Choroid plexus epithelial cell (primary cell): Measurements from ENCODE around the gene FLRT2.

Experiments
- DNase-seq: peaks from one replicate; pipeline ENCODE4 v3.0.0-alpha.2; 2010; ENCODE audit warnings: low read depth
- H3K4me3 ChIP-seq: 2 replicates; pipeline ENCODE4 v1.5.1; 2011; ENCODE audit warnings: low read depth, mild to moderate bottlenecking, control low read depth, low read length, moderate library complexity
- TF ChIP-seq, protein P1 (sequence below): conservative IDR thresholded peaks from 2 replicates; pipeline ENCODE4 v1.5.1; 2011; ENCODE audit warnings: low read depth, mild to moderate bottlenecking, control low read depth, inconsistent platforms, low read length, moderate library complexity

Gene FLRT2

DNA sequence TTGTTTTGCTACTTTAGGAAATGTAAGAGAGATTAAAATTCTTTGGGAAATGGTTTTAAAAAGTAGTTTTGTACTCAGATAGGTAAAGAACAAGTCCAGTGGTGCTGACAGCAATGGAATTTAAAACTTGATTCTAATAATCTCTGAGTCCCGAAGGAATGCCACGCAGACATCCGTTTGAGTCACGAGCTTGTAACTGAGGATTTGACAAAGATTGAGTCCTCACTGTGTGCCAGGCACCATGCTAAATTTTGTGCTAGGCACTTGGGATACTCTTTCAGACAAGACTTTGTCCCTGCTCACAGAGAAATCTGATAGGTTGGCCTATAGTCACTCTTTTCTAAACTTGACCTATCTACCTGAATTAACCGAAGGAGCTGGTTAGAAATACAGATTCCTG is 12.7 kb downstream of the FLRT2 start:
- no peak overlapping the region for H3K4me3 ChIP-seq
- DNase-seq: peak; percentile 44
- TF ChIP-seq, protein P1, sequence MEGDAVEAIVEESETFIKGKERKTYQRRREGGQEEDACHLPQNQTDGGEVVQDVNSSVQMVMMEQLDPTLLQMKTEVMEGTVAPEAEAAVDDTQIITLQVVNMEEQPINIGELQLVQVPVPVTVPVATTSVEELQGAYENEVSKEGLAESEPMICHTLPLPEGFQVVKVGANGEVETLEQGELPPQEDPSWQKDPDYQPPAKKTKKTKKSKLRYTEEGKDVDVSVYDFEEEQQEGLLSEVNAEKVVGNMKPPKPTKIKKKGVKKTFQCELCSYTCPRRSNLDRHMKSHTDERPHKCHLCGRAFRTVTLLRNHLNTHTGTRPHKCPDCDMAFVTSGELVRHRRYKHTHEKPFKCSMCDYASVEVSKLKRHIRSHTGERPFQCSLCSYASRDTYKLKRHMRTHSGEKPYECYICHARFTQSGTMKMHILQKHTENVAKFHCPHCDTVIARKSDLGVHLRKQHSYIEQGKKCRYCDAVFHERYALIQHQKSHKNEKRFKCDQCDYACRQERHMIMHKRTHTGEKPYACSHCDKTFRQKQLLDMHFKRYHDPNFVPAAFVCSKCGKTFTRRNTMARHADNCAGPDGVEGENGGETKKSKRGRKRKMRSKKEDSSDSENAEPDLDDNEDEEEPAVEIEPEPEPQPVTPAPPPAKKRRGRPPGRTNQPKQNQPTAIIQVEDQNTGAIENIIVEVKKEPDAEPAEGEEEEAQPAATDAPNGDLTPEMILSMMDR: no peak

DNA sequence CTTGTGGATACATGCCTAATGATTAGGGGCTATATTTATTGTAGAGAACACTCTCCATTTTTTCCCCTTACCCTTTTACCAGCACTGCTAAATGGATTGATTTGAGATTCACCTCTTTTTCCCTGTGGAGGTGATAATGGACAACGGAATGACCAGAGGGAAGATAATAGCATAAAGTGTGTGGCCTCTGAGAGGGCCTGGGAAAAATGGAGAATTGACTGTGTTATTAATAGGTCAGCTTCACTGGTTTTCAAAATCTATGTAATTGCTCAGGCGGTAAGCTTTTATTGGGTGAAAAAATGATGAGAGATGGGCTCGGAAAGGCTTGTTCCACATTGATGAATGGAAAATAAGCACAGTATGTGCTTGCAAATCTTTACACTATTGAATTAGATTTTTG is 15.8 kb downstream of the FLRT2 start:
- H3K4me3 ChIP-seq: no peak overlapping the region
- TF ChIP-seq, protein P1: no peak
- no peak for DNase-seq

DNA sequence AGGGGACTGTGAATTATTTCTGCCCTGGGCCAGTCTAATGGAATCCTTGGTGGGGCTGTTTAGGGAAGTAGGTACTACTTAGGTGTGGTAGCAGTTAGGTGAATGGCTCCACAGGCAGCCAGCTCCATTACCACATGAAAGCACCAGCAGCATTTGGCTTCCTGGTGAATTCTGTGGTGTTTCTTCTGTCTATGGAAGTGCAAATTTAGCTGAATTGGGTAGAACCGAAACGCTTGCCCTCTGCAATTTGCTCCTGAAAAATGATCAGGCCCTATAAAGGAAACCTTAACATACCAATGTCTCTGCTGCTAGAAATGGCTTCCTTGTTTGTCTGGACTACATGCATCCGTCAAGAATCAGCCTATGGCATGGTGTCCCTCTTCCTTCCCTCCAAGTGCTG is 16.4 kb downstream of the FLRT2 start:
- DNase-seq: no peak
- TF ChIP-seq, protein P1: no peak
- H3K4me3 ChIP-seq: no peak overlapping the region

DNA sequence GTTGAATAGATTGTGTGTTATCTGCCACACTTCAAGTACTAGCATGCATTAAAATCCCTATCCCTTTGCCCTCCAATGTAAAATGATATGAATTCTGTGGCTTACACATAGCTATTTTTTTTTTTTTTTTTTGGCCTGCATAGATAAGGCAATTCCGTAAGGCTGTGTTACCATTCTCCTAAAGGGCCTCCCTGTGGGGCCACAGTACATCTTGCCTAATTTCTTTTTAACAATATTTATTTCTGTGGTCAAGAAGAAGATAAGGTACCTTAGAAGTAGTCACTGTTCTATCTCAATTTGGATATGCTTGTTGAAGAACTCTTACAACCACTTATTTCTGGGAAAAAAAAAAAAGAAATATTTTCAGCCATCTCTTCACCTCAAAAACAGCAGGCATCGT is 19.8 kb downstream of the FLRT2 start:
- TF ChIP-seq, protein P1: no peak
- DNase-seq: peak; percentile 75
- H3K4me3 ChIP-seq: no peak overlapping the region

DNA sequence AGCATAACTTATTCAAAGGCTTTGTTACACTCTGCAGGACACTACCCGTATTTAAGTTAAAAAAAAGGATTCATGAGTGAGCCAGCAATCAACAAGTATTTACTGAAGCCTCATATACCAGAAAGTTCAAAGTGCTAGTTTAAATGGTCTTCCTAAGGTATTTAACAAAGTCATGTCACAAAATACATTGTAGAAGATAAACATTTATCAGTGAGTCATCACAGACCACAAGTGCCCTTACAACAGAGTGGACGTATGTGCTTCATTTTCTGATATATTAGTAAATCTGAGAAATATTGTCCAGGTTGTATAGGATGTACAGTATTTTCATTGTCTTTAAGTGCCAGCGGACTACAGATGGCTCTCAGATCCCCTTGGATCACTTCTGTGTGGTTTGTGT is 24.2 kb downstream of the FLRT2 start:
- H3K4me3 ChIP-seq: no peak overlapping the region
- TF ChIP-seq, protein P1: no peak
- DNase-seq: peak; percentile 39

DNA sequence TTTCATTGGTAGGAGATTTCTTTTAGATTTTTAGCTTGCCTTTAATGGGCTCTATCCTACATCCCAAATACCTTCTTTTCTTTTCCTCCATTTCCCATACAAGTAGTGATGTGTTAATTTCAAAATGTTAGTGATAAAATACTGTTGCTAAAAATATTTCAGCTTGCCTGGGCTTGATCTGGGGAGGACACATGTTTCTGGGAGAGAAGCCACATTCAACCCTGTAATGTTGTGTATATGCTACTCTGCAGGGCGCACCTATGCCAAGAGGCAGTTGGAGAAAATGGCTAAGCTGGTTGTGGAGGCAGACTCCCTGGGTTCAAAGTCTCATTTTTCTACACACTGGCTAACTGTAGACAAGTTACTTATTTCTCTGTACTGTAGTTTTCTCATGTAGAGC is 26.3 kb downstream of the FLRT2 start:
- TF ChIP-seq, protein P1: no peak
- no peak for DNase-seq
- H3K4me3 ChIP-seq: no peak overlapping the region

DNA sequence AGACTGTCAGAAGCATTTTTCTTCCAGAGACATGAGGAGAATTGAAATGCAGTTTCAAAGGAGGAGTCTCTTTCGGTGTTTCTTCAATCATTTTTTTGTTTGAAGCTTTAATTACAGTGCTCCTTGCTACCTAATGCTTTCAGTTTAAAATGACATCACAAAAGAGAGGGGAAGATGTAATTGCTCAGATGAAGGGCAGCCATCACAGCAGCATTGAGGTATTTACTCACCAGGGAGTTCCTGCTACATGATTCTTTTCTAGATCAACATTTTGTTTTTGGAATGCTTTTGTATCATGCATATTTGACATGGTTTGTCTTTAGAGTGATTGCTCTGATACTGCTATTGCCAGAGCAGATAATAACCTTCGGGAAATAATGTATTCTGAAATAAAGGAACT is 28.6 kb downstream of the FLRT2 start:
- TF ChIP-seq, protein P1: no peak
- H3K4me3 ChIP-seq: no peak overlapping the region
- DNase-seq: no peak
